Measurements from ENCODE around the gene TNFSF12.

- peak in 3 of 4 donors; percentile 43 to 58 (median 56) for TF ChIP-seq POLR2AphosphoS5 (IDR thresholded peaks at IDR 0.05)
- no peak for TF ChIP-seq POLR2A (IDR thresholded peaks at IDR 0.05)
Observed at GRCh38 chr17:7561028-7561575, 12.2 kb downstream of the TNFSF12 start.

All from sigmoid colon (tissue), 4 donors.